HepG2 (cell line): ENCODE data around the gene ADORA2B. TPM values are rescaled to one million over a fixed set of nuclear protein-coding genes. Genes with fewer than 3 reads are reported as not detected.

Source experiments
- ASH2L ChIP-seq: fragments of 300-600, 200-600 bp; sonication (generic); IDR thresholded peaks from 2 replicates; pipeline ENCODE4 v1.7.0; 2017; ENCODE audit warnings: low read depth, mild to moderate bottlenecking, moderate library complexity, mixed read lengths, low read length; ENCODE audit not compliant: insufficient read length
- BCL6 ChIP-seq: IDR thresholded peaks from 2 replicates; pipeline ENCODE4 v1.6.1; 2016; ENCODE audit warnings: missing genetic modification reagents, missing compliant biosample characterization
- CERS6 ChIP-seq: sonication (generic); formaldehyde crosslinking; IDR thresholded peaks from 2 replicates; pipeline ENCODE4 v1.5.0; 2020; ENCODE audit warnings: missing genetic modification reagents
- CHD2 ChIP-seq: IDR thresholded peaks from 2 replicates; pipeline ENCODE4 v1.6.1; 2011; ENCODE audit warnings: low read depth, low read length, improper control_type of control experiment
- FOXA3 ChIP-seq: IDR thresholded peaks from 2 replicates; pipeline ENCODE4 v1.6.1; 2016; ENCODE audit warnings: missing genetic modification reagents, missing compliant biosample characterization
- FOXC1 ChIP-seq: sonication (generic); formaldehyde crosslinking; IDR thresholded peaks from 2 replicates; pipeline ENCODE4 v1.8.0; 2022; ENCODE audit warnings: mild to moderate bottlenecking, missing genetic modification reagents, borderline replicate concordance
- PITX1 ChIP-seq: sonication (generic); formaldehyde crosslinking; IDR thresholded peaks from 2 replicates; pipeline ENCODE4 v1.5.1; 2020; ENCODE audit warnings: mild to moderate bottlenecking, missing genetic modification reagents
- PRDM15 ChIP-seq: sonication (generic); formaldehyde crosslinking; IDR thresholded peaks from 2 replicates; pipeline ENCODE4 v1.4.0; 2020; ENCODE audit warnings: missing genetic modification reagents
- SIN3A ChIP-seq: IDR thresholded peaks from 2 replicates; pipeline ENCODE4 v1.6.1; 2011; ENCODE audit warnings: low read depth, mild to moderate bottlenecking, control low read depth, low read length, borderline replicate concordance
- SP1 ChIP-seq, 2 experiments: fragments of 450-650 bp in 1 of 2; sonication (generic) in 1 of 2; formaldehyde crosslinking in 1 of 2; IDR thresholded peaks; 2 replicates each; pipeline versions ENCODE4 v1.4.0 to v1.6.1; 2016 to 2020; ENCODE audit warnings: missing genetic modification reagents in 1 of 2
- TEAD3 ChIP-seq: optimal IDR thresholded peaks from 2 replicates; pipeline ENCODE3; 2016; ENCODE audit warnings: borderline replicate concordance
- ZBTB10 ChIP-seq: sonication (generic); formaldehyde crosslinking; IDR thresholded peaks from 2 replicates; pipeline ENCODE4 v1.4.0; 2020; ENCODE audit warnings: missing genetic modification reagents, borderline replicate concordance
- ZBTB7A ChIP-seq: sonication (generic); formaldehyde crosslinking; IDR thresholded peaks from 2 replicates; pipeline ENCODE4 v1.8.0; 2022; ENCODE audit warnings: mild to moderate bottlenecking, missing genetic modification reagents
- ZNF44 ChIP-seq: sonication (generic); formaldehyde crosslinking; IDR thresholded peaks from 2 replicates; pipeline ENCODE4 v1.5.1; 2020; ENCODE audit warnings: mild to moderate bottlenecking, missing genetic modification reagents
- ZNF674 ChIP-seq: sonication (generic); formaldehyde crosslinking; IDR thresholded peaks from 2 replicates; pipeline ENCODE4 v1.5.0; 2020; ENCODE audit warnings: low read depth, mild to moderate bottlenecking, missing genetic modification reagents
- ZNF704 ChIP-seq: sonication (generic); formaldehyde crosslinking; IDR thresholded peaks from 2 replicates; pipeline ENCODE4 v1.8.1; 2023; ENCODE audit warnings: mild to moderate bottlenecking, inconsistent platforms, moderate library complexity, missing genetic modification reagents, borderline replicate concordance
- polyA plus RNA-seq, 8 experiments: library from polyadenylated mRNA; depleted of rRNA in 3 of 8; stranded (reverse) in 7 of 8; unstranded in 1 of 8; fragments of >200 nt; fragmentation: Illumina TruSeq in 4 of 8; extraction: Trizol in 4 of 8; gene quantifications; 2 replicates each; pipeline versions ENCODE4 v1.2.1 to v1.2.3, GENCODE V29; 2011 to 2016; ENCODE audit warnings: low read depth in 4 of 8, missing spikeins in 1 of 8, mixed read lengths in 1 of 8; ENCODE audit not compliant: insufficient read depth in 1 of 8
- total RNA-seq, 5 experiments: library from RNA; depleted of rRNA; stranded (reverse); fragments of >200 nt; fragmentation: Illumina TruSeq; extraction: Trizol; gene quantifications; 2 replicates each; pipeline ENCODE4 v1.2.3, GENCODE V29; 2016; ENCODE audit warnings: low read depth in 1 of 5
- TF ChIP-seq, protein P1 (sequence below): sonication (generic); formaldehyde crosslinking; IDR thresholded peaks from 2 replicates; pipeline ENCODE4 v1.4.0; 2020; ENCODE audit warnings: missing genetic modification reagents, borderline replicate concordance

The ADORA2B gene
- total and polyA plus RNA-seq, 2 of the 13 experiments (the other 11 are each of a cell fraction or from before 2014, with no cell fraction given), result 10.4 to 20.0 TPM

DNA sequence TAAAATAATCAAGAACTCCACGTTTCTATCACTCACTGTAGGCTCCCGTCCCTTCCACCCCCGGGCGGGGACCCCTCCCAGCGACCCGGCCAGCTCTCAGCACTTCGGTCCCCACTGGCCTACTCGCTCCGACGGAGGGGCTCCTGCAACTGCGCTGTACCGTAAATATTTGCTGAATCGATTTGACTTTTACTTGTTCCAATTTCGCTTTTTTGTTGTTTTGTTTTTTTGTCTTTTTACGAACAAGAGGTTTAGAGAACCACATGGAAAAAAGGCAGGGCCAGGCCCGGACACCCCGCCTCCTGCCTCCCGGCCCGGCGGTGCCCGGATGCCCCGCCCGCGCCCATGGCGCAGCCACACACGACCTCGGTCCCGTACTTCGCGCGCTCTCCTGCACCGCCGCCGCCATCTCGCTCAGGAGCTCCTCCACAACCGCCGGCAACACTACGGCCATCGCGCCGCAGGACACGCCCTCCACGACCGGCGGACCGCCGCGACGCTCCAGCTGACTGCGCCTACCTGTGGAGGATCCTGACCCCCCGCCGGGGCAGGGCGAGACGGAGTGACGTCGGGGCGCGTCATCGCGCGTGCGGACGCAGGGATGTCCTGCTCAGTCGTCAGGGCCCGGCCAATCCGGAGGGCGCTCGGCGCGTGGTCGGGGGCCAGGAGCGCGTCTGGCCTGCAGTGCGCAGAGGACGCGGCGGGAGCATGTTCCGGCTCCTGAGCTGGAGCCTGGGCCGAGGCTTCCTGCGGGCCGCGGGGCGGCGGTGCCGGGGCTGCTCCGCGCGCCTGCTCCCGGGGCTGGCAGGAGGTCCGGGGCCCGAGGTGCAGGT is 54.4 kb downstream of the ADORA2B start, which contains the start of the genes TTC19 and ZSWIM7 (continued):
- TF ChIP-seq CHD2, result no peak
- no peak for TF ChIP-seq CERS6
- peak; percentile 62 for TF ChIP-seq ZBTB7A (CRISPR knock-in tag)
- TF ChIP-seq PRDM15 (CRISPR knock-in tag), result peak; percentile 78
- peak; percentile 92; the same call in 1 of the 2 replicates for TF ChIP-seq ZNF44 (CRISPR knock-in tag)
- no peak for TF ChIP-seq SP1 (IDR thresholded peaks at IDR 0.05)
- peak; percentile 94 for TF ChIP-seq SP1 (CRISPR knock-in tag; IDR thresholded peaks at IDR 0.05)
- TF ChIP-seq PITX1 (CRISPR knock-in tag), result peak; percentile 83
- TF ChIP-seq TEAD3 (CRISPR knock-in tag), result peak; percentile 61
- peak; percentile 50; the same call in 1 of the 2 replicates for TF ChIP-seq ZNF674 (CRISPR knock-in tag)
- peak; percentile 64; the same call in 1 of the 2 replicates for TF ChIP-seq ZBTB10 (CRISPR knock-in tag)
- TF ChIP-seq FOXC1 (CRISPR knock-in tag), result peak; percentile 83; the same call in 1 of the 2 replicates
- peak; percentile 83 for TF ChIP-seq ASH2L
- peak; percentile 72 for TF ChIP-seq BCL6 (CRISPR knock-in tag)
- TF ChIP-seq, protein P1, sequence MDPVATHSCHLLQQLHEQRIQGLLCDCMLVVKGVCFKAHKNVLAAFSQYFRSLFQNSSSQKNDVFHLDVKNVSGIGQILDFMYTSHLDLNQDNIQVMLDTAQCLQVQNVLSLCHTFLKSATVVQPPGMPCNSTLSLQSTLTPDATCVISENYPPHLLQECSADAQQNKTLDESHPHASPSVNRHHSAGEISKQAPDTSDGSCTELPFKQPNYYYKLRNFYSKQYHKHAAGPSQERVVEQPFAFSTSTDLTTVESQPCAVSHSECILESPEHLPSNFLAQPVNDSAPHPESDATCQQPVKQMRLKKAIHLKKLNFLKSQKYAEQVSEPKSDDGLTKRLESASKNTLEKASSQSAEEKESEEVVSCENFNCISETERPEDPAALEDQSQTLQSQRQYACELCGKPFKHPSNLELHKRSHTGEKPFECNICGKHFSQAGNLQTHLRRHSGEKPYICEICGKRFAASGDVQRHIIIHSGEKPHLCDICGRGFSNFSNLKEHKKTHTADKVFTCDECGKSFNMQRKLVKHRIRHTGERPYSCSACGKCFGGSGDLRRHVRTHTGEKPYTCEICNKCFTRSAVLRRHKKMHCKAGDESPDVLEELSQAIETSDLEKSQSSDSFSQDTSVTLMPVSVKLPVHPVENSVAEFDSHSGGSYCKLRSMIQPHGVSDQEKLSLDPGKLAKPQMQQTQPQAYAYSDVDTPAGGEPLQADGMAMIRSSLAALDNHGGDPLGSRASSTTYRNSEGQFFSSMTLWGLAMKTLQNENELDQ, result no peak
- TF ChIP-seq ZNF704 (CRISPR knock-in tag), result no peak
- peak; percentile 78 for TF ChIP-seq FOXA3 (CRISPR knock-in tag)
- peak; percentile 82 for TF ChIP-seq SIN3A
